ENCODE results near the gene CCDC102B.

DNA sequence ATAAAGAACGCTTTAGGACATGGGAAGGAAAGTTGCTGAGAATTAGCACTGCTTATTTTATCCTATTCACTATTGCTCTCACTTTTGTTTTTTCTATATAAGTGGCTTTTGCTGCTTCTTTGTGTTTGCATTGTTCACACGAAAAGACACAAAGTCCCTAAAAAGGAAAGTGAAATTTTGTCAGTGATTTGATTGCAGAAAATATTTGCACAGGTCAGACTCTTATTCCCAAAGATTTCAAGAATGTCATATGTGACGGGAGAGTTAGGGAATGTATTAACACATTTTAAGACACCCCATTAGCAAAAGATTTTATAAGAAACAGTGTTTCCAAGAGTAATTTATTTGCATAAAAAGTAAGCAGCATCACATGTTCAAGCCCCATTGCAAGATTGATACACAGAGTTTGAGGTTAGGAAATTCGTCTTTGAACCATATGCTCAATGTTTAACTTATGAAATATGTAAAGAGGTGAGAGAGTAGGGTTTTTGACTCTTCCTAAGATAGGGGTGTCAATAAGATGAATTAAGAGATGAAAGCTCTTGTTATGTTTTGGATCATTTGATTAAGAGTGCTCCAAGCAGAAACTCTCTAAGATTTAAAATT lies 57.0 kb downstream of the CCDC102B start:
- no peak for TF ChIP-seq POLR2A (IDR thresholded peaks at IDR 0.05)
- no peak for TF ChIP-seq CTCF (IDR thresholded peaks at IDR 0.05)

All from ovary (tissue), 3 donors.